HuH-7.5 (cell line): ENCODE data around the gene PKHD1.
A peak's percentile ranks its signal among the peaks of the same experiment; 100 is the strongest.
"Not testable (repeated sequence)": the region's sequence is repeated elsewhere in the genome, so short reads cannot be mapped to it uniquely, and the experiment has no call there.

Experiments
- DNase-seq: peaks from one replicate; pipeline ENCODE4 v3.0.0; 2011; ENCODE audit warnings: low spot score

PKHD1 gene

DNA sequence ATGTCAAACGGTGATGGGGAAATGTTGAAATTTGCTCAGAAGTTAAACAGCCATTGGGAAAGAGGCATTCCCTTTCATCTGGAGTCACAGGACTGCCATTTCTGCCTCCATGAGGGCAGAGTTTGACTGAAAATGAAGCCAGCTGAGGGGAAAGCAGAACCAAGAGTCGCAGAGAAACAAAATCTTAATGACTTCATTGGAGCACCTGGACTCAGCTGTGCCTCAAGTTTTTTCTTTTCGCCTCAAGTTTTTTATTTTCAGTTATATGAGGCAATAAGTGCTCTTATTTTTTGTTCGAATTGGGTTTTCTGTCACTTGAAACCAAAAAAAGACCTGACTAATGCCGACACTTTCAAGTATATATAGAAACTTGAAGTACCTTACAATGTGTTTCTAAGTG lies 161.3 kb downstream of the PKHD1 start:
- DNase-seq, result no peak

DNA sequence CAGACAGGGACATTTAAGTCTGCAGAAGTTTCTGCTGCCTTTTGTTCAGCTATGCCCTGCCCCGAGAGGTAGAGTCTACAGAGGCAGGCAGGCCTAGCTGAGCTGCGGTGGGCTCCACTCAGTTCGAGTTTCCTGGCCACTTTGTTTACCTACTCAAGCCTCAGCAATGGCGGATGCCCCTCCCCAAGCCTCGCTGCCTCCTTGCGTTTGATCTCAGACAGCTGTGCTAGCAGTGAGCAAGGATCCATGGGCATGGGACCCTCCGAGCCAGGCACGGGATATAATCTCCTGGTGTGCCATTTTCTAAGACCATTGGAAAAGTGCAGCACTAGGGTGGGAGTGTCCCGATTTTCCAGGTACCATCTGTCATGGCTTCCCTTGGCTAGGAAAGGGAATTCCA lies 164.9 kb downstream of the PKHD1 start:
- not testable (repeated sequence) for DNase-seq

GRCh38 chr6:51918347-51918746 lies 169.1 kb downstream of the PKHD1 start:
- DNase-seq, result not testable (repeated sequence)

DNA sequence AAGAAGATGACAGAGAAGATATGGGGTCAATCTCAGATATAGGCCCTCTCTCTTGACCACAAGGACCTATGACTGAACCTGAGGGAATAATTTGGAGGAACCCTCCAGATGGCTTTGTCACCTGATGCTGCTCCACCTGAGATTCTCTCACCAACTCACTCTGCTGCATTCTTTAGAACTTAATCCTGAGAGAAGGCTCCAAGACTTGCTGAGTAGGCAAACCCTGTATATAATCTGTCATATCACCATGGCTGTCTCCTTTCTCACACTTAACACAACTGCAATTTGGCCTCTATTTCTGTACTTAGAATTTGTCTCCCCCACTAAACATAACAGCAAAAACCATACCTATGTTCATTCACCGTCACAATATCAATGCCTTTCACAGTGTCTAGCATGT lies 172.3 kb downstream of the PKHD1 start:
- no peak for DNase-seq

GRCh38 chr6:51913265-51913664 lies 174.1 kb downstream of the PKHD1 start:
- DNase-seq, result no peak

DNA sequence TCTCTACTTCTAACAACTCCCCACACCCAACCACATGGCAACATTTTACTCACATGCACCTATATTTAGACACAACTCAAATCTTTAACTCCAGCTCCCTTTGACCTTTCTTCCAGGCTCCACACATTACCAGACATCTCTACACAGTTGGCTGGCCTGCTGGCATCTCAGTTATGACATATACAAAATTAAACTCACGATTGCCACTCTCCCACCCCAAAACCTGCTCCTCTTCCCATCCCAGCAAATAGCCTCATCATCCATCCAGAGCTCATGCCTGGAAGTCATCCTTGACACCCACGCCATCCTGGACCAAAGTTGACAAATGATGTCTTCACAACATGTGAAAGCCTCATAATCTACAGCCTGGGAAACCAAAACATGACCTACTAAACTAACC lies 176.6 kb downstream of the PKHD1 start:
- no peak for DNase-seq

- no peak for DNase-seq
These were observed 179.2 kb downstream of the PKHD1 start for GRCh38 chr6:51908243-51908642.

DNA sequence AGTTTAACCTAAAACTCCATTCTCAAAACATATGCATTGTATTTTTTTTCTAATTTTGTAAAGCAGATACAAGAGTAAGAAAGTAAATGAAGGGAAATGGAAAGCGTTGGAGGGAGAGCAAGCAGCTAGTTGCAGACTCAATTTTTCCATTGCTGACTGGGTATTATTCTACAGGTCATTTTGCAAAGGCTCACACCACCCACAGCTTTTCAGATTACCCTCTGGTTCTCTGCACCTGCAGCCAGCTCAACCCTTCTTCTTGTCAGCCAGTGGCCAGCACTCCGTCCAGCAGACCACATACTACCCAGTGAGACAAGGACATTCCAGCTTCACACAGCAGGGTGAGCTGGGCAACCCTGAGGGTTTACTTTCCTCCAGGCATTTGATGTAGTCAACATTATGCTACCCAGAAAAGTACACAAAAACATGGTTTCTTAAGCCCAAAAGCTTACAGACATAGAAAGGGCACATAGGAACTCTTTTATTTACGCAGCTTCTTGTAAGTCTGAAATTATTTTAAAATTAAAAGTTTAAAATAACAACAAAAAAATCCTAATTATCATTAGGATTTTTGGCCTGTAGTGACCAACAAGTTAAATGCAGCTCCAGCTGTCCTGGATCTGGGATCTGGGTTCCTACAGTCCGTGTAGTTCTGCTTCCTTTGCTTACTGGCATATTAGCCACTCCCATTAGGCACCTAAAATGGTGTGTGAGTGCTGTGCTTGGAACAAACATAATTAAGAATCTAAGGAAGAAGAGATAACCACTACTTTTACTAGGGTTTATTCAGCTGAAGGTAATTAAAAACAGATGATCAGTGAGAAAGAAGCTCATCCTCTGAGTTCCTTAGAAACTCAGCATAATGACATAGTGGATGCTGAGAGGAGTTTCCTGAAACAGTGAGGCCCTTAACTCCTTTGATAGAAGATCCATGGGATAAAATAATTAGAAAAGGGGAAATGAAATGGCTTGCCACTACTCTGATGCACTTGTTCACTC lies 185.3 kb downstream of the PKHD1 start:
- no peak for DNase-seq

DNA sequence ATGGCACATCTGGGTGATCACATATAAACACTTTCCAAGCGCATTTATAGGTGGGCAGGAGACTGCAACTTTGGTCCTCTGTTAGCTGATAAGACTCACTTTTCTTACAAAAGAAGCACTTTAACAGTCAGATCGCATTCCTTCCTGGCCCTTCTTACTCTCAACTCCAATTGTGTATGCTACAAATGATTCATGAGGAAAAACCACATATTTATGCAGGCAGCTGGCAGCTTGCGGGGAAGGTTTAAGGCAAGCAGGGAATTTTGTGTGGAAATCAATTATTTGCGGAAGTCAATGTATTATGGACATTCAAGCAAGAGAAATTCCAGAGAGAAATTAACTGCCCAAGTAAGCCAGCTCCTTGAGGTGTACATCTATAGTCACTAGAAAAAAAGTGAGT lies 194.0 kb downstream of the PKHD1 start:
- no peak for DNase-seq

DNA sequence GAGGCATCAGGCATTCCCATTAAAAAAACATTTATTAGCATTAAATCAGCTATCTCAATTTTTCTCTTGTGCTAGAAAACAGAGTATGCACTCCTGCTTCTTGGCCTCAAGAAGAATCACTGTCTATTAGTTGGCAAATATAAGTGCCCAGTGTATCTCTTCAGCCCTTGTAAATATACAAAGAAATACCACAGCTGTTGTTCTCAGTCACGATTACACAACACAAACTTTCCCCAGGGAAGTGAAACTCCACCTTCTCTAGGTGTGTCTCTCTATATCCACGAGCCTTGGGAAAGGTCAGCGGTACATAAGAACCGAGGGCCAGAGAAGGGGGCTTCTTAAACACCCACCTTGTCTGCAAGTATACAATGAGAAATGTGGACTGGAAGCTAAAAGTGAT lies 194.7 kb downstream of the PKHD1 start:
- peak; percentile 3 for DNase-seq

DNA sequence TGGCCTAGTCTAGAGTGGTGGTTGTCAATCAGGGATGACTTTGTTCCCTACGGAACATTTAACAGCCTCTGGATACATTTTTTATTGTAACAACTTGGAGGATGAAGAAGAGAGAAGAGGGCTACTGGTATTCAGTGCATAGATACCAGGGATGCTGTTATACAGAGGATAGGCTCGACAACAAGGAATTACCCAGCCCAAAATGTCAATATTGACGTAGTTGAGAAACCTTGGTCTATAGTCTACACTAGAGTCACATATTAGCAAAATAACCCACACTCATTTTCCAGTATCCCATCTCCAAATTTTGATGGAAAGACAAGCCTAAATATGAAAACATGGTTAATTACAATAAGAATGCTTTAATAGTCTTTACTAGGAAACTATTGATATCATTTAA lies 195.1 kb downstream of the PKHD1 start:
- peak; percentile 5 for DNase-seq

GRCh38 chr6:51891784-51892183 lies 195.6 kb downstream of the PKHD1 start:
- no peak for DNase-seq

DNA sequence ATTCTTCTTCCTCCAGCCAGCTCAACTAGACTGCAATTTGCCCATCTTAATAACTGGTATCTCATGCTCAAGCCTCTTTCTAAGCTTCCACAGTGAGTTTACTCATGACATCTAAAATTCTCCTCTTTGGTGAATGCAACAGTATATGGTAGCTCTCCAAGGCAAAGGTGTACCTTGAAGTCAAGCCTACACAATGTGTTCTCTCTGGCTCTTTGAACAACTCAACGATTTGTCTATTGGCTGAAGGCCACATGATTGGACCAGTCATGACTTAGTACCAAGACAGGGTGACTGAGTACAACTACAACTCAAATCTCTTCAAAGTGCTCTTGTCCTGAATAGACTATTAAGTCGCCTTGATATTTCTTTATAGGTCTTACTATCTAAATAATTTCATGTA lies 199.6 kb downstream of the PKHD1 start:
- no peak for DNase-seq

- DNase-seq, result no peak
These were observed 201.5 kb downstream of the PKHD1 start for GRCh38 chr6:51885957-51886356.

- DNase-seq, result no peak
These were observed 218.6 kb downstream of the PKHD1 start for GRCh38 chr6:51868591-51869355.

GRCh38 chr6:51866867-51867266 lies 220.5 kb downstream of the PKHD1 start:
- DNase-seq, result no peak

GRCh38 chr6:51865996-51866395 lies 221.4 kb downstream of the PKHD1 start:
- DNase-seq, result no peak

DNA sequence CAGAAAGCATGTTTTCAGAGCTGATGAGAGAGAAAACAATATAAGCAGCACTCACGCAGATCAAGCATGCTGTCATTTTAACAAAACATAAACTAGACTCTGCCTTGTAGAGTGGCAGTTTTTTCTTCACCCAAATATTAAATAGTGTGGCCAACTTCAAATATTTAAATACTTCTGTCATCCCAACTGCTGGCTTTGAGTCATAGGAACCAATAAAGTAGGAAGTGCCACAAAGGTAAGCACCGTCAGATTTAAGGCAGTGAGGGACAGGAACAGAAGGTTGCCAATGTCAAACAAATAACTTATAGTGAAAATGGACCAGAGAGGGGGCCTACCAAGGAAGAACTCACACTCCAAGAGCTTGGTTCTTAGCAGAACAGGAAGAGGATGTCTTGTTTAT lies 222.2 kb downstream of the PKHD1 start:
- DNase-seq, result no peak

DNA sequence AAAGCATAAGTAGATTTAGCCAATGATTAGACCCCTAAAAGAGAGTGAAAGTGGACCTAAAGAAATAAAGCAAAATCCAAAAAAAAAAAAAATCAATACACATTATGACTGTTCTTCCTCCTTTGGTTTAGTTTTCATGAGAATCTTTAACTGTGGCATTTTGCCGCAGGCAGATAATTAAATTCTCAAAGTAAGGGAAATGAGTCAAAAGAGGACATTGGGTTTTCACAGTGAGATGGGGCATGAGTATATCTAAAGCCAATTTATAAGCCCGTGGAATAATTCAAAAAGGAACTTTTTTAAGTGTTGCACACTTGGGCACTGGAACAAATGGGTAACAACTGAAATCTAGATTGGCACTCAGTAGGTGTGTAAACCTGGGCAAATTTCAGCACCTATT lies 230.3 kb downstream of the PKHD1 start:
- no peak for DNase-seq

- no peak for DNase-seq
These were observed 230.9 kb downstream of the PKHD1 start for GRCh38 chr6:51856508-51856907.

DNA sequence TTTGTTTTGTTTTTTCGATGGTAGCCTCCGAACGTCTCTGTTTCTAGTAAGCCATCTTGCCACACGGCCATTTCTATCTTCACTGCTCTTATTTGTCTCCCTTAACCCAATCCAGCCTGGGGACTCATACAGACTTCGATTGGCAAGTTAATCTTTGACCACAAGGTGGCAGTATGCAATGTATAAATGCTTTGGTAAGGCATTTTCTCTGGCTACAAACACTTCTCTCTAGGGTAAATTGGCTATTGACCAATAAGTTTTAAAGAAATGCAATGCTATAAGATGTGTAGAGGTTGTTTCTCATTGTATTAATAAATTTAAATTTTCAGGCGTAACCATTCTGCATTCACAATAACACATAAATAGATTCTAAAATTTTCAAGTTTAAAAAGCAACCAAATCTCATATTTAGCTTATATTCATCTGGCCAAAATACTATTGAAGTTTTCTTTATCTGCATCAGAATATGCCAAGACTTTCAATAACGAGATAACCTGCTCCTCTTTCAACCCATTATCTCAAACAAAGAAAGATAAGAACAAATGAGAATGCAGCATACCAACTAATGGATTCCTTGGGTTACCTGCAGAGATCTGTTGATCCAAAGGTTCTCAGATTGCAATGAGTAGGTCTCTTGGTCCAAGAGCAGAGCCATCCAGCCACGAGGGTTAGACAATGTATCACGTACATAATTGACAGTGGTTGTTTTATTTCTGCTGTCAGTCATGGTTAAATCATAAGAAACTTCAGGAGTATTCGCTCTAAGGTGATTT lies 231.9 kb downstream of the PKHD1 start:
- no peak for DNase-seq

DNA sequence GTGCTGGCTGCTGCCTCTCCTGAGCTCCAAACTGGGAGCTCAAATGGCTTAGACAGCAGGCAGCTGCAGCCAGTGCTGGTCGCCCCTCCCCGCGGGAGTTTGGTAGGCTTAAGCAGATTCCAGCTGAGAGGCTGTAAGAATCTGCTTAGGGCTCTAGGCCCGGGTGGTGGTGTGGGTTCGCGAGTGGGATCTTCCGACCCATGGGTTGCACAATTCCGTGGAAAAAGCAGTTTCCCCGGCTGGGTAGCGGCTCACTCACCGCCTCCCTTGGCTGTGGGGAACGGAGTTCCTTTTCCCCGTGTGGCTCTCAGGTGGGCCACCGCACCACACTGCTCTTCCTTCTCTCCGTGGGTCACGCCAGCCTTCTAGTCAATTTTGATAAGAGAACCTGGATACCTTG lies 232.5 kb downstream of the PKHD1 start:
- no peak for DNase-seq
